AG09309 (cell line): Measurements from ENCODE around the gene MYLIP.

Source experiments
- DNase-seq: peaks from one replicate; pipeline ENCODE4 v3.0.0-alpha.2; 2010; ENCODE audit warnings: low read depth
- H3K4me3 ChIP-seq: 2 replicates; pipeline ENCODE4 v1.5.1; 2011; ENCODE audit warnings: mild to moderate bottlenecking, low read depth, low read length, moderate library complexity; ENCODE audit not compliant: control insufficient read depth
- CTCF ChIP-seq: IDR thresholded peaks from 2 replicates; pipeline ENCODE4 v1.5.1; 2011; ENCODE audit warnings: mild to moderate bottlenecking, low read depth, low read length, inconsistent platforms; ENCODE audit not compliant: insufficient read depth, control insufficient read depth; ENCODE audit errors: missing control alignments

The MYLIP gene

GRCh38 chr6:16157492-16157891, 28.6 kb downstream of the MYLIP start:
- DNase-seq = no peak
- TF ChIP-seq CTCF = no peak
- H3K4me3 ChIP-seq = no peak overlapping the region

GRCh38 chr6:16157909-16158308, 29.0 kb downstream of the MYLIP start:
- TF ChIP-seq CTCF = no peak
- no peak for DNase-seq
- no peak overlapping the region for H3K4me3 ChIP-seq

- no peak for TF ChIP-seq CTCF
- no peak for DNase-seq
- H3K4me3 ChIP-seq = no peak overlapping the region
Observed at GRCh38 chr6:16158943-16159557, 30.2 kb downstream of the MYLIP start.

- no peak for DNase-seq
- no peak overlapping the region for H3K4me3 ChIP-seq
- TF ChIP-seq CTCF = no peak
Observed at GRCh38 chr6:16160794-16161193, 31.9 kb downstream of the MYLIP start.

- no peak for DNase-seq
- TF ChIP-seq CTCF = no peak
Observed at GRCh38 chr6:16162003-16162402, 33.1 kb downstream of the MYLIP start.

GRCh38 chr6:16163066-16163465, 34.2 kb downstream of the MYLIP start:
- no peak for DNase-seq
- TF ChIP-seq CTCF = no peak
- H3K4me3 ChIP-seq = no peak overlapping the region

More at GRCh38 chr6:16162003-16162402, 33.1 kb downstream of the MYLIP start:
- no peak overlapping the region for H3K4me3 ChIP-seq
